NCI-H82 (cell line): Measurements from ENCODE around the gene PGLYRP3.

Source experiments
- DNase-seq: peaks from one replicate; lab custom pipeline; 2025; lab: John Stamatoyannopoulos, UW

The PGLYRP3 gene

GRCh38 chr1:153312570-153313186 lies at the start of gene PGLYRP3:
TSS of gene PGLYRP3 (minus strand) at chr1:153312952. CDS start at chr1:153310665, 2,287 bp downstream.
- peak; percentile 27 for DNase-seq

DNA sequence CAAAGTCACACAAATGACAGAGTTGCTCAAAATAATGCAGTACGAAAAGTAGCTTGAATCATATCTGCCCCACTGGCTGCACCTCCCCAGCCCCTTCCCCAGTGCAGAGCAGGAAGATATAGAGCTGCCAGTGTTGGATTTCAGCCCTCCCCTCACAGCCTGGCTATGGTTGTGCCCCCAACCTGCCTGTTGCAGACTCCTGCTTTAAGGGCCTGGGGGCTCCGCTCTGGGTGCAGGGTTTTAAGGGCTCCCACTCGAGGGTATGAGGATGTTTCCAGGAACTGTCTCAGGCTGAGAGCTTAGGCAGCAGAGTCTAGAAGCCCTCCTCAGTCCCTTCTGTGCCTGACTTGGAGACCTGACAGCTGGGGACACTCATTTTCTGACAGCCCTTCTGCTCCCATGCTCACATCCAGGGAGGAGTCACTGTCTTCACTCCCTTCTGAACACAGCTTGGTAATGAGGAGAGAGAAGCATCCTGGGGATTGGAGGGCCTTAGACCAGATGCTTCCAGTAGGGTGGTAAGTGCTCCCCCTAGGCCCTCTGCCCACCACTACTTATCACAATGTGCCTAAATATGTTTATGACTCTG lies 49.5 kb upstream of the PGLYRP3 start:
- DNase-seq, result peak; percentile 19

DNA sequence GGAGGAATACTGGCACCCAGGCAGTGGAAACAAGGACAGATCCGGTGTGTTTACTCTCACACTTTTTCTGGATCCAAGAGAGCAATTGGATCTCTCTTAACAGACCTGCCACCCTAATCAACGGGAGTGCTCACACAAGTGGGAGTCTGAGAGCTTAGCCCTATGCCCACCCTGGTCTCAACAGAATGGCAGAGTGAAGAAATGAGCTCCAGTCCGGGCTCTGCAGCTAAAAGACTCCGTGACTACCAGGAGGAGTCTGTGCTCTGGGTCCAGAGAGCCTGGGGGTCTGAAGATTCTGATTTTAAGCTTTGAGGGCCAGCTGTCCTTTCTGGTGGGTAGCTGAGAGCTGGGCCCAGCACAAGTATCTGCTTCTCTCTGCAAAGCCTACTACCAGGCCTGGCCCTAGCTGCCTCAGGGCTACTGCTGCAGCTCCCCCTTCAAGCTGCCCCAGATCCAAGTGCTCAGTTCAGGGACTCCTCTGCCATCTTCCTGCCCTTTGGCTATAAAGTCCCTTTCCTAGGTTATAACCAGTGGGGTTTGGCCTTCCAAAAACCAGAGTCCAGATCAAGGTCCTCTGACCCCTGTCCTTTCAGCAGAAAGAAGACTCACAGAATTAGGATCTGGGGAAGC lies 48.8 kb upstream of the PGLYRP3 start:
- no peak for DNase-seq

- DNase-seq, result no peak
Observed at GRCh38 chr1:153360592-153361479, 48.1 kb upstream of the PGLYRP3 start.

DNA sequence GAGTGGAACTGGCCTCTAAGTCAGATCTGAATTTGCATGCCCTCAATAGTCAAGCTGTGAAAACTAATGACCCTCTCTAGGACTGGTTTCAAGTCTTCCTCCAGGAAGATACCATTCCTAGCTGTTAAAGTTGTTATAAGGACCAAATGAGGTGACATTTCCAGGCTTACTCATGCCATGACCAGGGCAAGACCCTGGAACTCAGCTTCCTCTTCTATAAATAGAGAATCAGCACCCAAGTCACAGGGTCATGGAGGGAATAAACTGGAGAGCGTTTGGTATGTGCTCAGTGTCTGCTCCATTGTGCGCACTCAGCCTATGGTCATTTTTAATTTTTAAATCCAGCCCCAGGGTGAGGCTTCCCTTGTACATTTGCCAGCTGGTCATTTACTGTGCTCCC lies 47.4 kb upstream of the PGLYRP3 start:
- no peak for DNase-seq

DNA sequence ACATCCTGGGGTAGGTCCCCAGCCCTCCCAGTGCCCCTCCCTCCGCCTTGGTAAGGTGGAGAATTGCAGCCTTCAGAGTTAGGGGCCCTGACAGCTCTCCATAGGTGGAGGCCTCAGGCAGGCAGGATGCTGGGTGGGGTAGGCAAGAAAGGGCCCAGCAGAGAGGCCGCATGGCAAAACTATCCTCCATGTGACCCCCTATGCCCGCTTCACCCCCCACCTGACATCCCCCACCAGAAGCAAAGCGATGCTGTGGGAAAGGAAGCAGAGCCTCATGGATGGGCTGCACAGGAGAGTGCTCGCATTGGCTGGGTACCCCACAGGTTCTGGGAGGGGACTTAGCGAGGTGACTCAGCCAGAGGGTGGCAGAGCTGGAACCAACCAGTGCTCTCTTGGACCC lies 46.5 kb upstream of the PGLYRP3 start:
- DNase-seq, result no peak

- no peak for DNase-seq
Observed at GRCh38 chr1:153358691-153358975, 45.9 kb upstream of the PGLYRP3 start.

GRCh38 chr1:153357853-153358690 lies 45.3 kb upstream of the PGLYRP3 start, which contains the start of gene S100A9:
TSS of gene S100A9 (plus strand) at chr1:153357854. CDS start at chr1:153358284, 430 bp downstream.
- DNase-seq, result no peak

- DNase-seq, result no peak
Observed at GRCh38 chr1:153357076-153357852, 44.5 kb upstream of the PGLYRP3 start.

DNA sequence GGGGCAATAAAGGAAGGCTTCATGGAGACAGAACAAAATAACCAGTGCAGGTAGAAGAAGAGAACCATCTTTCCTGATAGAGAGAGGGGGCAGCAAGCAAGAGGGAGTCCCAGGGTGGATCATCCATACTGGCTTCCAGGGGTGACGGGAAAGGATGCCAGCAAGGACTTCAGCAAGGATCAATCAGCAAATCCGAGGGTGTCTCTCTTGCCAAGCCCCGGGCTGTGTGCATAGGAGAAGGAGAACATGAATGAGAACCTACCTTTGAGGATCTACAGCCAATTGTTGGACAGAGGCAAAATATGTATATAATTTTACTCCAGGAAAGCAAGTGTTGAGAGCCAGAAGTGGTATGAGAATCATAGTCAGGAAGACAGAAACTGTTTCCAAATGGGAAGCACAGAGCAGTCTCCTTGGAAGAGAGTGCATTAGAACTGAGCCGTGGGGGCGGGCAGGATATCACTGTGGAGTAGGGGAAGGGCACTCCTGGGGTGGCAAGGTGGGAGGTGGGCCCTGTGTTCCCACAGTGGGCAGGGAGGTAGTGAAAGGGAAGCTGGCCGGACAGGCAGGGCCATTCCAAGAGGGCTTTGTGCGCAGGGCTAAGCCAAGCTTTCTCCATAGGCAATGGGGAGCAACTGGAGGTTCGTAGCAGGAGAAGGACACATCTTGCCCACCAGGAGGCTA lies 43.8 kb upstream of the PGLYRP3 start:
- no peak for DNase-seq

GRCh38 chr1:153355445-153356071 lies 42.8 kb upstream of the PGLYRP3 start:
- DNase-seq, result peak; percentile 90

- no peak for DNase-seq
Observed at GRCh38 chr1:153354515-153355193, 41.9 kb upstream of the PGLYRP3 start.

DNA sequence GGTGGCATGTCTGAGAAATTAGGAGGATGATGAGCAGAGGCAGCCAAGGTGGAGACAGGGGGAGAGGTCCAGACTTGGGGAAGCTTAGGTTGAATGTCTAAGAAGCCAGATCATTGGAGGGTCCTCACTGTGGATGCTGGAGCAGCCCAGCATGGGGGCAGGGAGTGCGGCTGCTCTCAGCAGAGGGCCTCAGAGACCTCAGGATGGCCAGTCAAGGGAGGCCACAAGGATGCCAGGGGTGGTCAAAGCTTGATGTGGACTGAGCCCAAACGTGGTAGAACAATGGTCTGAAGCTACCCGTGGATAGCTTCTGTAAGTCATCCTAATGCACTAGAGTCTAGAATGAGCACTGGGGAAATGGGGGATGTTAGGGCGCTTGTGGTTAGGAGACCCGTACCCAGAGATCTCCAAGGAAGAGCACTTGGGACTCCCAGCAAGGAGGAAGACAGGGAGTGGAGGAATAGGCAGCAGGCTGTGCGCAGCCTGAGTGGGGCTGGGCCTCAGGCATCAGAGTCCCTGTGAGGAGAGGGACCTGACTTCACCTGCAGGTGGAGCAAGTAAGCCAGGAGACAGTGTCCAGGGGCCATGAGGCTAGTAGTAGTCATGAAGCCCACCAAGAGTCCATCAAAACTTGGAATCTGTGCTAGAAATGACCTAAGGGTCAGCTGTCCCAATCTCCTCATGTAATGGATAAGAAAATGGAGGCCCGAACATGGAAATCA lies 40.6 kb upstream of the PGLYRP3 start:
- peak; percentile 72 for DNase-seq

- DNase-seq, result peak; percentile 92
Observed at GRCh38 chr1:153352523-153352922, 39.8 kb upstream of the PGLYRP3 start.

GRCh38 chr1:153350321-153350957 lies 37.7 kb upstream of the PGLYRP3 start:
- DNase-seq, result no peak

GRCh38 chr1:153349363-153350320 lies 36.9 kb upstream of the PGLYRP3 start:
- no peak for DNase-seq
